ENCODE data around the gene ZFPM1. TPM values are rescaled to one million over a fixed set of nuclear protein-coding genes. Genes with fewer than 3 reads are reported as not detected.

Gene ZFPM1
- total and polyA plus RNA-seq, 7 donors, result 0.43 to 2.9 (median 2.3) TPM

DNA sequence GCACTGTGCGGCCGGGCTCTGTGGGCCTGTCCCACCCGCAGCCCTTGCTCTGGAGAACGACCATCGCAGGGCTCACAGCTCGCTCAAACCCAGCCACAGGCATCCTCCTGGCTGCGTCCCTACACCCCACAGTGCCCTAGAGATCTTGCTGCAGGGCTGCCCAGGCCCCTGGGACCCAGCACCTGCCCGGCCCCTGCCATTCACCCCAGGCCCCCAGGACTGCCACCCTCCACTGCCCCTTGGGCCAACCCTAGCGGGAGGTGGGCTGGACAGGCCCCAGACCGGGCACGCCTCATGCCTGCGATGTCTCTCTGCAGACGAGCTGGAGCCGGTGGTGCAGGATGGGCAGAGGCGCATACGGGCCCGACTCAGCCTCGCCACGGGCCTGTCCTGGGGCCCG, 61.0 kb downstream of the ZFPM1 start:
- TF ChIP-seq, protein P1, sequence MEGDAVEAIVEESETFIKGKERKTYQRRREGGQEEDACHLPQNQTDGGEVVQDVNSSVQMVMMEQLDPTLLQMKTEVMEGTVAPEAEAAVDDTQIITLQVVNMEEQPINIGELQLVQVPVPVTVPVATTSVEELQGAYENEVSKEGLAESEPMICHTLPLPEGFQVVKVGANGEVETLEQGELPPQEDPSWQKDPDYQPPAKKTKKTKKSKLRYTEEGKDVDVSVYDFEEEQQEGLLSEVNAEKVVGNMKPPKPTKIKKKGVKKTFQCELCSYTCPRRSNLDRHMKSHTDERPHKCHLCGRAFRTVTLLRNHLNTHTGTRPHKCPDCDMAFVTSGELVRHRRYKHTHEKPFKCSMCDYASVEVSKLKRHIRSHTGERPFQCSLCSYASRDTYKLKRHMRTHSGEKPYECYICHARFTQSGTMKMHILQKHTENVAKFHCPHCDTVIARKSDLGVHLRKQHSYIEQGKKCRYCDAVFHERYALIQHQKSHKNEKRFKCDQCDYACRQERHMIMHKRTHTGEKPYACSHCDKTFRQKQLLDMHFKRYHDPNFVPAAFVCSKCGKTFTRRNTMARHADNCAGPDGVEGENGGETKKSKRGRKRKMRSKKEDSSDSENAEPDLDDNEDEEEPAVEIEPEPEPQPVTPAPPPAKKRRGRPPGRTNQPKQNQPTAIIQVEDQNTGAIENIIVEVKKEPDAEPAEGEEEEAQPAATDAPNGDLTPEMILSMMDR (IDR thresholded peaks at IDR 0.05), result no peak
- intact Hi-C loops (cut with DNase I), result no loop called here
- Histone ChIP-seq H3K4me1 (no peaks in the 10 kb centered on the region), H3K4me3 (no peak overlapping the region), H3K27me3 (ENCODE audit: insufficient read depth in 3 of 3, low read length in 2 of 3) (peaks cover 0 to 50% (median 12%) of the 10 kb centered on the region in 3 donors), H3K9me3 (no peaks in the 10 kb centered on the region), H3K27ac (no peak overlapping the region), H3K36me3 (ENCODE audit: insufficient read depth in 1 of 2, low read depth in 1 of 2) (no peaks in the 10 kb centered on the region)
- DNase-seq (no peak), ATAC-seq (no peak)
- 83 to 92% (median 83%) methylated on average over 20 of the region's 20 CpGs for WGBS, 3 donors

DNA sequence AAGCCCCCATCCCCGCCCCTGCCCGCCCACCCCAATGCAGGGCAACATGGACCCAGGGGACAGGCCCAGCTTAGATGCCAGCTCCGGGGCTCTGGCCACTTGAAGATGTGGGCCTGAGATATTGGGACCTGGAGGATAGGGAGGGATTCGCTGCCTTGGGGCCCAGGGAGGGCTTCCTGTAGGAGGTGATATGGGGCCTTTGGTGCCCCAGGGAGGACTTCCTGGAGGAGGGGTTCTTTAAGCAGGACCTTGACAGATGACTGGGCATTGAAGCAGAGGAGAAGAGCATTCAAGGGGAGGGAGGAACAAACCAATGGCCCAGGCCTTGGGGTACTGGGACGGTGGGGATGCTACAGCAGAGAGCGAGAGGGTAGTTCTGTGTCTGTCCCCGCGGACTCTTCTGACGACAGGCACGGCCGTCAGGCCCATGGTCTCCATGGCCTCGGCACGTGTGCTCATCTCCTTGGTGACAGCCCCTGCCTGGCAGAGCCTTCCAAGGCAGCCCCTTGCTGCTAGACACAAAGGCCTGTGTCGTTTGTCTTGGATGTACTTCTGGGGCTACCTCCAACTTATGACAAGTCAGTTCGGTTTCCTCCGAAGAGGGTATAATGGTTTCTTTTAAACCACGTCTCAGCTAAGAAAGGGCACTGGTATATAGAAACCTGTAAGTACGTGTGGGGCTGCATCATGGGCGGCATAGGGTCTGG, 61.6 kb downstream of the ZFPM1 start:
- Histone ChIP-seq H3K27me3 (ENCODE audit: insufficient read depth in 3 of 3, low read length in 2 of 3) (peaks cover 0 to 51% (median 10%) of the 10 kb centered on the region in 3 donors), H3K4me3 (no peak overlapping the region), H3K4me1 (no peaks in the 10 kb centered on the region), H3K27ac (no peak overlapping the region), H3K36me3 (ENCODE audit: insufficient read depth in 1 of 2, low read depth in 1 of 2) (no peaks in the 10 kb centered on the region), H3K9me3 (no peaks in the 10 kb centered on the region)
- TF ChIP-seq, protein P1 (IDR thresholded peaks at IDR 0.05), result no peak
- DNase-seq (no peak), ATAC-seq (no peak)
- 77 to 82% (median 80%) methylated on average over 19 of the region's 19 CpGs for WGBS, 3 donors
- intact Hi-C loops (cut with DNase I), result no loop called here

DNA sequence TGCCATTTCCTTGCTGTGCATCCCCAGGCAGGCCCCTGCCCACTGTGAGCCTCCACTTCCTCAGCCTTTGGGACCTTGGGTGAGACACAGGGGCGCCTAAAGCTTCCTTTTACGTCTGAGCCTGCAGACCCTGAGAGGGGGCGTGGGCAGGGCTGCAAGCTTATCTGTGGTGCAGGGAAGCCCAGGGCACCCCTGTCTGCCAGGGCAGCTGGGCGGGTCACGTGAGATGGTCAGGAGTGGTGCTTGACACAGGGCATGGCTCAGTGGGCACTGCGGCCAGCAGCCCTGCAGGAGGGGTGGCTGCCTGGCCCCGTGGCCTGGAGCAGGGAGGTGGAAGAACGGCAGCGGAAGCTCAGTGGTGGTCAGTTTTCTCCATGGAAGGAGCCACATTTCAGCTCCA, 62.3 kb downstream of the ZFPM1 start:
- intact Hi-C loops (cut with DNase I), result no loop called here
- Histone ChIP-seq H3K4me1 (no peaks in the 10 kb centered on the region), H3K36me3 (ENCODE audit: insufficient read depth in 1 of 2, low read depth in 1 of 2) (no peaks in the 10 kb centered on the region), H3K27ac (no peak overlapping the region), H3K27me3 (ENCODE audit: insufficient read depth in 3 of 3, low read length in 2 of 3) (peaks cover 0 to 46% (median 11%) of the 10 kb centered on the region in 3 donors), H3K9me3 (no peaks in the 10 kb centered on the region), H3K4me3 (no peak overlapping the region)
- DNase-seq, result no peak
- TF ChIP-seq, protein P1 (IDR thresholded peaks at IDR 0.05), result no peak
- 86 to 94% (median 93%) methylated on average over 9 of the region's 9 CpGs for WGBS, 3 donors
- no peak for ATAC-seq

DNA sequence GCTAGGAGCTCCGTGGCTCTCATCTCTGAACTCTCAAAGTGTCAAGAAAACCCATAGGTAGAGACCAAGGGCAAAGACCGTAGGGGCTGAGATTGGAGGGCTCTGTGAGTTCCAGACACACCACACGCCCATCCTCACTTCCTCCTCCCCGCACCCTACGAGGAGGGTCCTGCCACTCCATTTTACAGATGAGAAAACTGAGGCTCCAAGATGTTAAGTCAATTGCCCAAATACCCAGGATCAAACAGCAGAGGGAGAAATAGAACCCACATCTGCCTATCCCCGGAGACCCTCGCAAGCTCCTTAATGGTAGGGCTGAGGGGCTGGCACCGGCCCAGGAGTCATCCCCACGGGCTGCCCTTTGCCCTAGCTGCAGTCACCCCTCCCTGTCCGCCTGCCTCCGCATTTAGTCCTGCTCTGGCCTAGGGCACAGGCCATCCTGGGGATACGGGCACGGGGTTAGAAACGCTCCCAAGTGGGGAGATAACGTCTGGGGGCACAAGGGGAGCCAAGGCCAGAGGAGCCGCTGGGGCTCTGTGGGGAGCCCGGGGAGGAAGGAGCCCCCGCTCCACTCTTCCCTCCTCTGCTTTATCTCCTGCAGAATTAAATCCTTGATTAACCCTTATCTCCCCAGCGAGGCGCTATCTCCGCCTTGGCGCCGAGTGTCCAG, 63.0 kb downstream of the ZFPM1 start:
- Histone ChIP-seq H3K9me3 (no peaks in the 10 kb centered on the region), H3K27me3 (ENCODE audit: insufficient read depth in 3 of 3, low read length in 2 of 3) (peaks cover 0 to 48% (median 11%) of the 10 kb centered on the region in 3 donors), H3K36me3 (ENCODE audit: insufficient read depth in 1 of 2, low read depth in 1 of 2) (no peaks in the 10 kb centered on the region), H3K27ac (no peak overlapping the region), H3K4me1 (no peaks in the 10 kb centered on the region), H3K4me3 (no peak overlapping the region)
- TF ChIP-seq, protein P1 (IDR thresholded peaks at IDR 0.05), result no peak
- 74 to 81% (median 76%) methylated on average over 23 of the region's 23 CpGs for WGBS, 3 donors
- ATAC-seq, result no peak
- intact Hi-C loops (cut with DNase I), result no loop called here
- no peak for DNase-seq
